Skeletal muscle tissue (tissue), 4 donors: ENCODE results near the gene CENPA. TPM values are rescaled to one million over a fixed set of nuclear protein-coding genes. Genes with fewer than 3 reads are reported as not detected.

Experiments used
- H3K27ac ChIP-seq: one replicate; pipeline ENCODE4 v1.7.0; 2013; ENCODE audit warnings: mild to moderate bottlenecking, low read depth, low read length, inconsistent platforms
- H3K27me3 ChIP-seq, 3 donors: one replicate each; pipeline ENCODE4 v1.7.0; 2013; ENCODE audit warnings: low read length in 3 of 3; ENCODE audit not compliant: control insufficient read depth in 3 of 3, insufficient read depth in 3 of 3
- H3K36me3 ChIP-seq, 3 donors: one replicate each; pipeline ENCODE4 v1.7.0; 2013; ENCODE audit warnings: low read length in 3 of 3; ENCODE audit not compliant: control insufficient read depth in 3 of 3, insufficient read depth in 3 of 3
- H3K4me1 ChIP-seq, 3 donors: one replicate each; pipeline ENCODE4 v1.7.0; 2013; ENCODE audit warnings: low read length in 3 of 3, mild to moderate bottlenecking in 3 of 3; ENCODE audit not compliant: control insufficient read depth in 3 of 3, insufficient read depth in 3 of 3
- H3K4me3 ChIP-seq, 3 donors: one replicate each; pipeline ENCODE4 v1.7.0; 2013; ENCODE audit warnings: low read length in 3 of 3
- H3K9ac ChIP-seq, 3 donors: one replicate each; pipeline ENCODE4 v1.7.0; 2013; ENCODE audit warnings: low read length in 3 of 3, mild to moderate bottlenecking in 3 of 3, moderate library complexity in 2 of 3, low read depth in 1 of 3
- H3K9me3 ChIP-seq, 3 donors: one replicate each; pipeline ENCODE4 v1.7.0; 2013; ENCODE audit warnings: low read length in 3 of 3; ENCODE audit not compliant: control insufficient read depth in 3 of 3
- total RNA-seq: library from RNA; depleted of rRNA; stranded (reverse); fragments of >200 nt; gene quantifications from one replicate; pipeline ENCODE4 v1.2.3, GENCODE V29; 2014
- donor health status: Osteomylitis.

Gene CENPA
- total RNA-seq, result 2.6 TPM

DNA sequence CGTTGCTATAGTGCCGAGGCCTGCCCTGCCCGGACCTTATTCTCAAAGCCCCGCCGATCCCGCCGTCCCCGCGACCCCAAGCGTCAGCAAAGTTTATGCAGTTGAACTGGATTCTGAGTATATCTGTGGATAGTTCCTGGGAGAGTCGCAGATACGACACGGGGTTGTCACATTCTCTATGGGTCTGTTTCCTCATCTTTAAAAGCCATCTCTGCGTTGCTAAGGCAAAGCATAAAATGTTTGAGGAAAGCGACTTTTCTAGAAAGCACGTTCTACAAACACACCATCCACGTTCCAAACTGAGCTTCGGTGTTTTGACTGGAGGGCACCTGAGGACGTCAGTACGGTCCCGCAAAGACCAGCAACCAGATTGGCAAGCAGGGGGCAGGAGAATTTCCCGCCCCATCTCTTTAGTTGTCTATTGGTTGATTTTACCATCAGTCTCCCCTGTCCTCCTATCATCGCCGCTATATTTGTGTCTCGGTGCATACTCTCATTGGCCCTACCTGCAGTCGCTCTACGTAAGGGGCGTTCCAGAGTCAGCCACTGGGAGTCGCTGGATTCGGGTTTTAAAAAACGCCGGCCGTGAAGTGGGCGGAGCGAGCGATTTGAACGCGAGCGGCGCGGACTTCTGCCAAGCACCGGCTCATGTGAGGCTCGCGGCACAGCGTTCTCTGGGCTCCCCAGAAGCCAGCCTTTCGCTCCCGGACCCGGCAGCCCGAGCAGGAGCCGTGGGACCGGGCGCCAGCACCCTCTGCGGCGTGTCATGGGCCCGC lies at the start of gene CENPA:
Gene CENPA (plus strand): TSS at position 626 of the 776 bp plus-strand sequence. CDS start 141 bp downstream, at position 767.
- H3K4me3 ChIP-seq, result peak within 1 kb of the TSS; percentile 66 to 82 (median 74)
- no peaks in the 10 kb centered on the region for H3K9me3 ChIP-seq
- peaks cover 0 to 7% (median 5%) of the 10 kb centered on the region in 3 donors for H3K27me3 ChIP-seq
- H3K27ac ChIP-seq, result no peak within 1 kb of the TSS
- peaks cover 4 to 11% (median 7%) of the 10 kb centered on the region in 3 donors for H3K4me1 ChIP-seq
- peak within 1 kb of the TSS; percentile 51 to 69 (median 66) for H3K9ac ChIP-seq
- peaks cover 2 to 8% (median 2%) of the 10 kb centered on the region in 3 donors for H3K36me3 ChIP-seq

DNA sequence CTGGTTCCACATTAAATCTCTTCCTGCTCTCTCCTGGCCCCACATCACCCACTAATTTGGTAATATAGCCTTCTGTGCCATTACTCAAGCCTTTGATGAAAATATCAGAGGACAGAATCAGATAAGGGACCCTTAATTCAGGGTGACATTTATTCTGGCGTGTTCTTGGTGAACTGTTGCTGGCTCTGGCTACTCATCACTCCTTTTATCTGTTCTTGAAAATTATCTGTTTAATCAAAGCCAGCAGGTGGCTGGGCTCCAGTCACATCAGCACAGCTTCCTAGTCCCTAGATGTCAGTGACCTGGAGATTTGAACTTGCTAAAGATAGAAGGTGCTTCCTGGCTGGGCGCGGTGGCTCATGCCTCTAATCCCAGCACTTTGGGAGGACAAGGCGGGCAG lies 48.6 kb upstream of the CENPA start:
- Histone ChIP-seq H3K4me1 (peaks cover 0 to 4% (median 3%) of the 10 kb centered on the region in 3 donors), H3K27me3 (peaks cover 0 to 4% (median 0%) of the 10 kb centered on the region in 3 donors), H3K9ac (no peak overlapping the region), H3K27ac (no peak overlapping the region), H3K9me3 (no peaks in the 10 kb centered on the region), H3K4me3 (no peak overlapping the region), H3K36me3 (no peaks in the 10 kb centered on the region)

DNA sequence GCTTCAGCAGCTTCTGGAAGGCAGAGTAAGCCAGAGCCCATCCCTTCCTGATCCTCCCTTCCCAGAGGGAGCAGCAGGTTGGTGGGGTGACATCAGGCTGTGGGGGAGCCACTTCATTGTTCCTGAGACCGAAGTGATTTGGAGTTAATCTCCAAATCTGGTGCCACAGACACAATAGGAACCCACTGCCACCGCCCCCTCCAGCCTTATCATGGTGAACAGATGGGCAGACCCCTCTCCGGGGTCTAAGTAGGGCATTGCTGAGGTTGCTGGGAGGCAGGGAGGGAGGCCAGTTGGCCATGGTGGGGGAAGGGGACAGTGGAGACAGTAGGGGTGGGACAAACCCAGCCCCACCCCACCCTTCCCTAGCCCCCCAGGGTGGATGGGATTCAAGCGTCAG lies 47.4 kb upstream of the CENPA start:
- H3K9me3 ChIP-seq, result no peaks in the 10 kb centered on the region
- H3K27ac ChIP-seq, result no peak overlapping the region
- H3K9ac ChIP-seq, result no peak overlapping the region
- H3K27me3 ChIP-seq, result peaks cover 0 to 4% (median 0%) of the 10 kb centered on the region in 3 donors
- H3K4me1 ChIP-seq, result peaks cover 0 to 4% (median 3%) of the 10 kb centered on the region in 3 donors
- no peaks in the 10 kb centered on the region for H3K36me3 ChIP-seq
- H3K4me3 ChIP-seq, result no peak overlapping the region

DNA sequence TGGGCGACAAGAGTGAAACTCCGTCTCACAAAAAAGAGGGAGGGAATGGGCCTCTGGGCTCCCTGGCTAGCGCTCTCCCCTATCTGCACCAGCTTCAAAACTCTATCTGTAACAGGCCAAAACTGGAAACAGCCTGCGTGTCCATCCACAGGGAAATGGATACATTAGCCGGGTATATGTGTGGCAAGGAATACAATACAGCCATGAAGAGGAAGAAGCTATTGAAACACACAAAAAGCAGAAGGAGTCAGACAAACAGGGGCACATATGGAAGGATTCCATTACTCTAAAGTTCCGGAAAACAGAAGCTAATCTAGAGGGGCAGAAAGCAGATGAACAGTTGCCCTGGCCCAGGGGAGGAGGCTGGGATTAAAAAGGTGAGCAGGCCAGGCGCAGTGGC lies 46.3 kb upstream of the CENPA start:
- no peak overlapping the region for H3K9ac ChIP-seq
- H3K4me3 ChIP-seq, result no peak overlapping the region
- no peaks in the 10 kb centered on the region for H3K36me3 ChIP-seq
- H3K9me3 ChIP-seq, result no peaks in the 10 kb centered on the region
- H3K4me1 ChIP-seq, result peaks cover 0 to 4% (median 3%) of the 10 kb centered on the region in 3 donors
- peaks cover 0 to 4% (median 0%) of the 10 kb centered on the region in 3 donors for H3K27me3 ChIP-seq
- H3K27ac ChIP-seq, result no peak overlapping the region

DNA sequence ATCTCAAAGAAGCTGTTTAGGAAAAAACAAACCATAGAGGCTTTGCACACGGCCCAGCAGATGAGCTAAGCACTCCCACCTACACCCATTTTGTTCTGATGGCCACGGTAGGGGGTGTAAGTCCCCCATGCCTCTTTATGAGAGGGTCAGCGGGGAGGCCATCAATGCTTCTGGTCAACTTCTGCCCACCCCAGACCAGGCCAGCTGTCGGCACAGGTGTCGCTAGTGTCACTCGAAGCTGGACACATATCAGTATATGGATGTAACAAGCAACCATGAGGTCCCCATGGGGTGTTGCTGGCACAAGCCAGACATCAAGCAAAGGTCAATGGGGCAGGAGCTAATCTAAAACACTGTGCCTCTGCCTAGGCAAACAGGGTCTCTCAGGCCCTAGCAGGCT lies 45.5 kb upstream of the CENPA start:
- H3K36me3 ChIP-seq, result no peaks in the 10 kb centered on the region
- H3K27ac ChIP-seq, result no peak overlapping the region
- no peaks in the 10 kb centered on the region for H3K9me3 ChIP-seq

DNA sequence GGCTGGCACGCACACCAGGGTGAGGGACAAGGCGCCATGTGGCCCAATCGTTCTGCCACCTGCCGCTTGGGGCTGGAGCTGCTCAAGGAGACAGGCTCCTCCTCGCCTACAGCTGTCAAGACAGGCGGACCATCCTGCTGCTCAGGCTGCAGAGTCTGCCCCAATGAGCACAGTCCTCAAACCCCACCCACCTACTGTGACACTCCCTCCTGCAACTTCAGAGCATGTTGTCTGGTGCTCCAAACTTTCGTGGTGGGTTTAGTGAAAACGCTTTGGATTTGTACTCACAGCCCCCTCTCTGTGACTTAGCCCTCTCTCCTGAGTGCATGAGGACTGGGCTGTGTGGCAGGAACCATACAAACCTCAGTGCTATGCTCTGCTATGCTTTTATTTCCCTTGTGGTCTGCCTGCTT lies 45.0 kb upstream of the CENPA start:
- H3K4me3 ChIP-seq, result no peak overlapping the region
- peaks cover 0 to 4% (median 0%) of the 10 kb centered on the region in 3 donors for H3K27me3 ChIP-seq
- H3K4me1 ChIP-seq, result peaks cover 0 to 4% (median 2%) of the 10 kb centered on the region in 3 donors
- no peaks in the 10 kb centered on the region for H3K9me3 ChIP-seq
- H3K27ac ChIP-seq, result no peak overlapping the region
- no peaks in the 10 kb centered on the region for H3K36me3 ChIP-seq
- no peak overlapping the region for H3K9ac ChIP-seq

More for the DNA sequence above, 45.5 kb upstream of the CENPA start:
- H3K4me3 ChIP-seq, result no peak overlapping the region
- peaks cover 0 to 4% (median 3%) of the 10 kb centered on the region in 3 donors for H3K4me1 ChIP-seq
- H3K27me3 ChIP-seq, result peaks cover 0 to 4% (median 0%) of the 10 kb centered on the region in 3 donors
- no peak overlapping the region for H3K9ac ChIP-seq

DNA sequence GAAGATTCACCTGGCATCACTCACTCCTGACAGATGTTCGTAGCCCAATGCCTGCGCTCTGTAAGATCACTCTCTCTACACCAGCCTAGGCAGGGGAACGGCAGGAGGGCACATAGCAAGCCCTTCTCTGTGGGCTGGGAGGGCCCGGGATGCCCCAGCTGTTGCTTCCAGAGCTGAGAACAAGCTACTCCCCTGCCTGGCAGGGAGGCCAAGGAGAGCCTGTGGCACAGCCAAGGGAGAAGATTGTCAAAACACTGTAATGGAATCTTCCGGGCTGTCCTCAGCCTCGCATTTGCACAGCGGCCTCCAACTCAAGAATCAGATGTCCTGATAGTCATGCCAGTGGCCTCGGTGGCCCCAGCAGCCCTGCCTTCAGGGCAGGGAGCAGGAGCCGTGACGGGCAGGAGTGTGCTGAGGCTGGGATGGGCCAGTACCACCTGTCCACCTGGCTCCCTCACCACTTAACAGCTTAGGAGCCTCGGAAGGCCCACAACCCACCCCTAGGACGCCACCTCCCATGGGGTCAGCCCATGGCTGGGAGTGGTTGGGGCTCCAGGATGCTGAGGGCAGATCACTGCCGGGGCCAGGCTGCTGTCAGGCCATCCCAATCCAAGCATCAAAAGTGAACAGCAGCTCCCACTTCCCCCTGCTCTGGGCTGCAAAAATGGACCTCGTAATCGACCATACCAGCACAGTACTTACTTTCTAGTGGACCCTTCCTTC lies 43.6 kb upstream of the CENPA start:
- Histone ChIP-seq H3K27me3 (peaks cover 0 to 4% (median 0%) of the 10 kb centered on the region in 3 donors), H3K9me3 (no peaks in the 10 kb centered on the region), H3K9ac (no peak overlapping the region), H3K4me3 (no peak overlapping the region), H3K36me3 (no peaks in the 10 kb centered on the region), H3K27ac (no peak overlapping the region), H3K4me1 (no peaks in the 10 kb centered on the region)

DNA sequence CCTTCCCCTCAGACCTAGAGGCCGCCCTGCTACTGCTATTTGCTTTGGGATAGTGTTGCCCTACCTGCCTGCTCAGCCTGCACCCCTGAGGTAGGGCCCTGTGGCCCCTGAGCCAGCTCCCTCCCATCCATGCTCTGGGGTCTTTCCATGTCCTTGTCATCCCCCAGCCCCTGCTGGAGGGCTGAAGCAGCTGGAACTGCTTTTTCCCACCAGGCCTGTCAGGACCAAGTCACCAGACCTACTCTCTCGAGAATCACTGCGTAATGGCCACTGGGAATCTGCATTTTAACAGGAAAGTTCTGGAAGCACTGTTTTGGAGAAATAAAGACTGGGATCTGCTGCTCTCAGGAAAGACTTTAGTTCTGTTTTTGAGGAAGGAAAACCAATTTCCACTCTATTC lies 42.0 kb upstream of the CENPA start:
- Histone ChIP-seq H3K27me3 (no peaks in the 10 kb centered on the region), H3K4me1 (no peaks in the 10 kb centered on the region), H3K9ac (peak overlapping the region in 1 of 3 donors; percentile 33), H3K36me3 (no peaks in the 10 kb centered on the region), H3K27ac (no peak overlapping the region), H3K9me3 (no peaks in the 10 kb centered on the region), H3K4me3 (no peak overlapping the region)

DNA sequence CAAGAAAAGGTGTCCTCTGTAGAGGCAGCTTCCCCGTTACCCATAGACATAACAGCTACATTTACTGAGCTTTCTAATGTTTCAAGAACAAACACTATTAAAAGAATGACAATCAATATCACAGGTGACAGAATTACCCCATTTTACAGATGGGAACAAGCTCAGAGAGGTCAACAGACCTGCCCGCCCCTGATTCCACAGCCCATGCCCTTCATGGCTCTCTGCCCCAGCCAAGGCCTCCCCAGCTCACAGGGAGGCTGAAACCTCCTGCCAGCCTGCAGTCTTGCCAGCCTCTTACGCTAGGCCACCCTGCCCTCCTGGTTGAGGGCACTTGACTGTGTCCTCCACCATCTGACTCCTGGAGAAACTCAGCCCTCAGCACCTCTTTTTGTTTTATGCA lies 40.9 kb upstream of the CENPA start:
- no peaks in the 10 kb centered on the region for H3K9me3 ChIP-seq
- H3K27ac ChIP-seq, result no peak overlapping the region
- H3K36me3 ChIP-seq, result no peaks in the 10 kb centered on the region
- no peaks in the 10 kb centered on the region for H3K4me1 ChIP-seq
- H3K27me3 ChIP-seq, result no peaks in the 10 kb centered on the region
- H3K4me3 ChIP-seq, result no peak overlapping the region
- no peak overlapping the region for H3K9ac ChIP-seq
